Measurements from ENCODE around the gene LMTK2.

The LMTK2 gene

GRCh38 chr7:98106647-98107312 is at the start of gene LMTK2:
Gene LMTK2 (plus strand): TSS chr7:98106862. CDS start chr7:98107178, 316 bp downstream.
- peak; percentile 96 for DNase-seq

- no peak for DNase-seq
These were observed 49.5 kb upstream of the LMTK2 start for GRCh38 chr7:98057157-98057556.

GRCh38 chr7:98058186-98058585 is 48.5 kb upstream of the LMTK2 start:
- DNase-seq, result no peak

- DNase-seq, result no peak
These were observed 42.4 kb upstream of the LMTK2 start for GRCh38 chr7:98064233-98064632.

- DNase-seq, result no peak
These were observed 40.5 kb upstream of the LMTK2 start for GRCh38 chr7:98066208-98066607.

GRCh38 chr7:98066934-98067507 is 39.6 kb upstream of the LMTK2 start:
- DNase-seq, result no peak

GRCh38 chr7:98073047-98073446 is 33.6 kb upstream of the LMTK2 start:
- DNase-seq, result no peak

GRCh38 chr7:98075801-98076200 is 30.9 kb upstream of the LMTK2 start:
- no peak for DNase-seq

- DNase-seq, result no peak
These were observed 28.9 kb upstream of the LMTK2 start for GRCh38 chr7:98077762-98078161.

GRCh38 chr7:98078197-98078870 is 28.3 kb upstream of the LMTK2 start:
- DNase-seq, result no peak

GRCh38 chr7:98079891-98080648 is 26.6 kb upstream of the LMTK2 start:
- DNase-seq, result no peak

GRCh38 chr7:98081319-98081718 is 25.3 kb upstream of the LMTK2 start:
- no peak for DNase-seq

GRCh38 chr7:98084631-98085030 is 22.0 kb upstream of the LMTK2 start:
- DNase-seq, result no peak

- no peak for DNase-seq
These were observed 21.0 kb upstream of the LMTK2 start for GRCh38 chr7:98085674-98086073.

- no peak for DNase-seq
These were observed 20.4 kb upstream of the LMTK2 start for GRCh38 chr7:98086281-98086718.

GRCh38 chr7:98088109-98088508 is 18.6 kb upstream of the LMTK2 start:
- no peak for DNase-seq

- DNase-seq, result no peak
These were observed 16.5 kb upstream of the LMTK2 start for GRCh38 chr7:98090116-98090515.

GRCh38 chr7:98091061-98091460 is 15.6 kb upstream of the LMTK2 start:
- no peak for DNase-seq

- no peak for DNase-seq
These were observed 15.1 kb upstream of the LMTK2 start for GRCh38 chr7:98091523-98091922.

GRCh38 chr7:98097042-98097645 is 9.5 kb upstream of the LMTK2 start:
- DNase-seq, result no peak

- DNase-seq, result no peak
These were observed 6.6 kb upstream of the LMTK2 start for GRCh38 chr7:98100088-98100487.

- DNase-seq, result no peak
These were observed 4.5 kb upstream of the LMTK2 start for GRCh38 chr7:98102170-98102569.

GRCh38 chr7:98105942-98106544 is 619 bp upstream of the LMTK2 start:
- no peak for DNase-seq

All from CD4-positive, alpha-beta T cell treated with Interleukin-10 for 1 hour (primary cell).